Upper lobe of left lung (tissue), 6 donors: ENCODE results near the gene ROR2. TPM values are rescaled to one million over a fixed set of nuclear protein-coding genes. Genes with fewer than 3 reads are reported as not detected.

ENCODE experiments used
- ATAC-seq, 2 donors: fragments of 200-7000 bp; cut with Tn5 transposase; one replicate each; pipeline ENCODE4 v1.9.1; 2022; ENCODE audit warnings: mild to moderate bottlenecking in 2 of 2, moderate library complexity in 2 of 2; ENCODE audit not compliant: low FRiP score in 2 of 2
- DNase-seq, 2 donors: peaks; one replicate each; pipeline ENCODE4 v3.0.0-alpha.2; 2019 to 2020
- H3K27ac ChIP-seq, 4 donors: fragments of 200-600 bp; sonication (generic); one replicate each; pipeline ENCODE4 v1.5.1; 2016 to 2019
- H3K27me3 ChIP-seq, 4 donors: fragments of 200-600 bp; sonication (generic); one replicate each; pipeline ENCODE4 v1.5.1; 2017 to 2019
- H3K36me3 ChIP-seq, 4 donors: fragments of 200-600 bp; sonication (generic); one replicate each; pipeline ENCODE4 v1.5.1; 2016 to 2019
- H3K4me1 ChIP-seq, 4 donors: fragments of 200-600 bp; sonication (generic); one replicate each; pipeline ENCODE4 v1.5.1; 2018 to 2019
- H3K4me3 ChIP-seq, 4 donors: fragments of 200-600 bp; sonication (generic); one replicate each; pipeline ENCODE4 v1.5.1; 2017 to 2019; ENCODE audit warnings: mild to moderate bottlenecking in 2 of 4, moderate library complexity in 1 of 4
- H3K9me3 ChIP-seq, 4 donors: fragments of 200-600 bp; sonication (generic); one replicate each; pipeline ENCODE4 v1.5.1; 2018 to 2019
- EP300 ChIP-seq, 4 donors: sonication (generic); formaldehyde crosslinking; IDR thresholded peaks; one replicate each; pipeline ENCODE4 v1.5.1; 2017; ENCODE audit warnings: antibody characterized with exemption in 4 of 4, control low read depth in 2 of 4
- POLR2A ChIP-seq, 4 donors: fragments of 450-650 bp; IDR thresholded peaks; one replicate each; pipeline ENCODE4 v1.5.1; 2016 to 2017; ENCODE audit warnings: antibody characterized with exemption in 4 of 4, mild to moderate bottlenecking in 2 of 4
- POLR2AphosphoS5 ChIP-seq, 2 donors: sonication (generic); formaldehyde crosslinking; IDR thresholded peaks; one replicate each; pipeline ENCODE4 v1.5.1; 2017; ENCODE audit warnings: antibody characterized with exemption in 2 of 2
- WGBS, 2 donors: methylation state at CpG; one replicate each; pipeline ENCODE4 v1.1.5; 2017 to 2018; 5-methylcytosine and 5-hydroxymethylcytosine counted together
- total RNA-seq, 6 donors: library from RNA; depleted of rRNA in 4 of 6; stranded (reverse); fragments of >200 nt in 4 of 6; gene quantifications; one replicate each; pipeline versions ENCODE4 v1.1.0 to v1.2.1, GENCODE V29; 2016 to 2021
- TF ChIP-seq, protein P1 (sequence below), 6 experiments: fragments of 450-650 bp in 4 of 6; fragments of 200-600 bp in 2 of 6; sonication (generic) in 2 of 6; IDR thresholded peaks; one replicate each; pipeline ENCODE4 v1.5.1; 2016 to 2019; ENCODE audit warnings: antibody characterized with exemption in 6 of 6
- donor health status: DM: no; HTN: no; CAD: no; lungs with moderate emphysema.
- donor health status: DM: no; HTN: yes; CAD: no; lungs with severe emphysema.

The ROR2 gene
- total RNA-seq, 6 donors from 2014 or later, result 2.7 to 8.1 (median 3.4) TPM

- TF ChIP-seq POLR2A (IDR thresholded peaks at IDR 0.05) (no peak), EP300 (IDR thresholded peaks at IDR 0.05) (no peak), POLR2AphosphoS5 (IDR thresholded peaks at IDR 0.05) (no peak)
- TF ChIP-seq, protein P1, sequence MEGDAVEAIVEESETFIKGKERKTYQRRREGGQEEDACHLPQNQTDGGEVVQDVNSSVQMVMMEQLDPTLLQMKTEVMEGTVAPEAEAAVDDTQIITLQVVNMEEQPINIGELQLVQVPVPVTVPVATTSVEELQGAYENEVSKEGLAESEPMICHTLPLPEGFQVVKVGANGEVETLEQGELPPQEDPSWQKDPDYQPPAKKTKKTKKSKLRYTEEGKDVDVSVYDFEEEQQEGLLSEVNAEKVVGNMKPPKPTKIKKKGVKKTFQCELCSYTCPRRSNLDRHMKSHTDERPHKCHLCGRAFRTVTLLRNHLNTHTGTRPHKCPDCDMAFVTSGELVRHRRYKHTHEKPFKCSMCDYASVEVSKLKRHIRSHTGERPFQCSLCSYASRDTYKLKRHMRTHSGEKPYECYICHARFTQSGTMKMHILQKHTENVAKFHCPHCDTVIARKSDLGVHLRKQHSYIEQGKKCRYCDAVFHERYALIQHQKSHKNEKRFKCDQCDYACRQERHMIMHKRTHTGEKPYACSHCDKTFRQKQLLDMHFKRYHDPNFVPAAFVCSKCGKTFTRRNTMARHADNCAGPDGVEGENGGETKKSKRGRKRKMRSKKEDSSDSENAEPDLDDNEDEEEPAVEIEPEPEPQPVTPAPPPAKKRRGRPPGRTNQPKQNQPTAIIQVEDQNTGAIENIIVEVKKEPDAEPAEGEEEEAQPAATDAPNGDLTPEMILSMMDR (IDR thresholded peaks at IDR 0.05), result no peak
- H3K27ac ChIP-seq, result peak overlapping the region in 2 of 4 donors; percentile 71 to 72
- DNase-seq (no peak), ATAC-seq (no peak)
- WGBS, 2 donors, result 47 to 49% methylated on average over 12 of the region's 12 CpGs
- no peaks in the 10 kb centered on the region for H3K36me3 ChIP-seq
- H3K4me3 ChIP-seq, result peak overlapping the region; percentile 30 to 51 (median 43)
- H3K4me1 ChIP-seq, result peaks cover 19 to 30% (median 23%) of the 10 kb centered on the region in 4 donors
- peaks cover 0 to 29% (median 13%) of the 10 kb centered on the region in 4 donors for H3K27me3 ChIP-seq
- peaks cover 0 to 5% (median 3%) of the 10 kb centered on the region in 4 donors for H3K9me3 ChIP-seq
Observed at GRCh38 chr9:91948101-91948596, 1.9 kb downstream of the ROR2 start.

DNA sequence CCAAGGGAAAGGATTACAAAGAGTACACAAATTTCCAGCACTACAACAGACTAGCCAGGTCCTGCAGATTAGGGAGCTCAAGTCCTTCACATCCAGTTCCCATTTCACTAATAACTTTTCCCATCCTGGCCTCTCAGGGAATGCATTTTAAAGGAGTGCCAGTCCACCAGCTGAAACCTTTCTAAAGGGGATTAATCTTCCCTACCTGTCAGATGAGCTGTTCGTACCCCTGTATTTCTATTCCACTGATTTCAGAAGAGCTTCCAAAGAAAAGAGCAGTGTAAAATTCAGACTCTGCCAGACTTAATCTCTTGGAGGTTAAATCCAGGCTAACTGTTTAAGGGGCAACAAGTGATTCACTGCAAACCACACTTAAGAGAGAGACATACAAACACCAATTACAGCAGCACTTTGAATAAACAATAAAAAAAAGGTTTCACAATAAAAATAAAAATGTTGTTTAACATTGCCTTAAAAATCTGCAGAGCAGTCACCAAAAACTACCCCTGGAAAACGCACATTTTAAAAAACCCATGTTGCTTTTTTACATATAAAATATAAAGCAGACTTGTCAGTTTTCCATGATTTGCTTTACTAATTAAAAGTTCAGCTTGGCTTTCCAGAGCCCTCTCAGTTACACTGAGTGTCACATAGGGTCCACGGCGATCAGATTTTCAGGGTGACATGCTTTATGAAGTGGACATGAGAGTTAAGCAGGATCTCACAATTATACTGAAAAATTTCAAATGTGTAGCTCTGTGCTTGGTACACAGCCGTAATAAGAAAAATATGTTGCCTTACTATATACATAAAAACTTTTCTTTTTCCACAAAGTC lies 3.2 kb downstream of the ROR2 start:
- no peak for DNase-seq
- Histone ChIP-seq H3K4me1 (peaks cover 19 to 30% (median 23%) of the 10 kb centered on the region in 4 donors), H3K27me3 (peaks cover 0 to 29% (median 13%) of the 10 kb centered on the region in 4 donors), H3K27ac (no peak overlapping the region), H3K4me3 (no peak overlapping the region), H3K9me3 (no peaks in the 10 kb centered on the region), H3K36me3 (no peaks in the 10 kb centered on the region)
- TF ChIP-seq, protein P1 (IDR thresholded peaks at IDR 0.05), result no peak
- TF ChIP-seq EP300 (IDR thresholded peaks at IDR 0.05) (no peak), POLR2AphosphoS5 (IDR thresholded peaks at IDR 0.05) (no peak), POLR2A (IDR thresholded peaks at IDR 0.05) (no peak)
- 84 to 92% methylated on average over 5 of the region's 5 CpGs for WGBS, 2 donors
- ATAC-seq, result no peak

GRCh38 chr9:91946196-91946595 lies 3.8 kb downstream of the ROR2 start:
- TF ChIP-seq EP300 (IDR thresholded peaks at IDR 0.05), result no peak
- TF ChIP-seq POLR2AphosphoS5 (IDR thresholded peaks at IDR 0.05), result no peak
- TF ChIP-seq, protein P1 (IDR thresholded peaks at IDR 0.05), result no peak
- no peak for TF ChIP-seq POLR2A (IDR thresholded peaks at IDR 0.05)
- peaks cover 0 to 27% (median 13%) of the 10 kb centered on the region in 4 donors for H3K27me3 ChIP-seq
- H3K4me3 ChIP-seq, result no peak overlapping the region
- H3K9me3 ChIP-seq, result no peaks in the 10 kb centered on the region
- H3K4me1 ChIP-seq, result peaks cover 19 to 30% (median 23%) of the 10 kb centered on the region in 4 donors
- DNase-seq (no peak), ATAC-seq (no peak)
- no peaks in the 10 kb centered on the region for H3K36me3 ChIP-seq
- WGBS, 2 donors, result 57 to 64% methylated on average over 5 of the region's 5 CpGs
- no peak overlapping the region for H3K27ac ChIP-seq

DNA sequence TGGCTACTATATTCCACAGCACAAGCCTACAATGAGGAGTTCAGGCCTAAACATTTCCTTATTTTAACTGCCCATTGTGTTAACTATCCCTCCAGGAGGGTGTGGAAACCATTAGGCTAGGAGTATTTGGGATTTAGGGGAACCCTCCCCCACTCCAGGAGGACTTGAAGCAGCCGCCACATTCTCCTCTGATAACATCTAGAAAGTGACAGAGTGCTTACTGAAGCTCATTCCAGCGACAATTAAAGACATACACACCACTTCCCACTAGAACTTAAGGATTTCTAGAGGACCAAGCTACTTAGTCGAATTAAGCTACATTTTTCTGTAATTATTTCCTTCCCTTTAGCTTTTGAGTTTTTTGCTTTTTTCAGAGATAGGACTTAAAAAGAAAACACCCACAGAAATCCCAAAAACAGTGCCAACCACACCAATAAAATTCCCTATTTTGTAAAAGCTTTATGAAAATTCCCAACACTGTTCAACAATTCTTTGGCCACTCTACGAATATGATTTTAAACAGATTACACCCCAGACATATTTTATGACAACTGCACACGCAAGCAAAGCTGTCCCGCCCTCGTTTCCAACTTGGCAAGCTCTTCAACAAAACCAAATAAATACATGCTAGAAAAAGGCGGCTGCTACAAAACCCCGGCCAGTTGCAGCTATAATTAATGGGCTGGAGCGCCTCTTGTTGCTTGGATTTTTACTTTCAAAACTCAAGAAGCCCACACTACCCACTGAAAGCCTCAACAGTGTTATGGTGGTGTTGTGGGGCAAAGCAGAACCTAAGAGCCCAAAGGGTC lies 4.5 kb downstream of the ROR2 start:
- Histone ChIP-seq H3K27ac (peak overlapping the region in 2 of 4 donors; percentile 27 to 29), H3K4me1 (peaks cover 14 to 25% (median 21%) of the 10 kb centered on the region in 4 donors), H3K36me3 (no peaks in the 10 kb centered on the region), H3K4me3 (no peak overlapping the region), H3K9me3 (no peaks in the 10 kb centered on the region), H3K27me3 (peaks cover 0 to 25% (median 12%) of the 10 kb centered on the region in 4 donors)
- TF ChIP-seq POLR2AphosphoS5 (IDR thresholded peaks at IDR 0.05) (no peak), POLR2A (IDR thresholded peaks at IDR 0.05) (no peak), EP300 (IDR thresholded peaks at IDR 0.05) (no peak)
- TF ChIP-seq, protein P1 (IDR thresholded peaks at IDR 0.05), result no peak
- ATAC-seq (peak in 1 of 2 donors; percentile 41), DNase-seq (no peak)
- WGBS, 2 donors, result 38 to 39% methylated on average over 10 of the region's 10 CpGs
